PFSK-1 (cell line): ENCODE data around the gene ATP6V1G2.

Experiments
- FOXP2 ChIP-seq: optimal IDR thresholded peaks from 2 replicates; pipeline ENCODE3; 2011; ENCODE audit warnings: borderline replicate concordance, control low read depth, inconsistent platforms; ENCODE audit not compliant: insufficient read depth; ENCODE audit errors: extremely low read length, extremely low read depth
- POLR2AphosphoS5 ChIP-seq: IDR thresholded peaks from 2 replicates; pipeline ENCODE4 v1.6.1; 2012; ENCODE audit warnings: low read depth, mild to moderate bottlenecking, control low read depth, low read length, moderate library complexity
- REST ChIP-seq, 2 experiments: IDR thresholded peaks; 2 replicates each; pipeline versions ENCODE4 v1.6.1 to v1.8.0; 2011 to 2012; ENCODE audit warnings: low read depth in 2 of 2, low read length in 2 of 2, control low read depth in 1 of 2, inconsistent platforms in 1 of 2, mild to moderate bottlenecking in 1 of 2, moderate library complexity in 1 of 2; ENCODE audit not compliant: insufficient read depth in 1 of 2
- SIN3A ChIP-seq: IDR thresholded peaks from 2 replicates; pipeline ENCODE4 v1.6.1; 2012; ENCODE audit warnings: mild to moderate bottlenecking, low read length, moderate library complexity, borderline replicate concordance; ENCODE audit not compliant: insufficient read depth
- TAF1 ChIP-seq: IDR thresholded peaks from 2 replicates; pipeline ENCODE4 v1.6.1; 2012; ENCODE audit warnings: low read length, control low read depth, borderline replicate concordance; ENCODE audit not compliant: insufficient read depth

GRCh38 chr6:31585491-31585890, 39.1 kb upstream of the ATP6V1G2 start:
- TF ChIP-seq POLR2AphosphoS5 (no peak), SIN3A (no peak), FOXP2 (no peak), REST (IDR thresholded peaks at IDR 0.05; ENCODE audit: insufficient read depth in 1 of 2, low read depth in 2 of 2, low read length in 2 of 2) (no peak), TAF1 (no peak)
